Effector memory CD8-positive, alpha-beta T cell (primary cell): Measurements from ENCODE around the gene FAM83F.

Source experiments
- ATAC-seq: fragments of 150-1000 bp; cut with Tn5 transposase; replicated peaks from 2 replicates; pipeline ENCODE4 v1.10.0; 2021; ENCODE audit warnings: mild to moderate bottlenecking, moderate library complexity
- DNase-seq, 3 experiments: peaks; one replicate each; pipeline ENCODE4 v3.0.0; 2021
- H3K27ac Mint-ChIP-seq, 2 donors: one replicate each; pipeline ENCODE4 v1.8.0; 2022; ENCODE audit warnings: mild to moderate bottlenecking in 2 of 2, mixed read lengths in 2 of 2, moderate library complexity in 2 of 2
- H3K27me3 Mint-ChIP-seq, 2 donors: one replicate each; pipeline ENCODE4 v1.8.0; 2022; ENCODE audit warnings: mixed read lengths in 2 of 2
- H3K36me3 Mint-ChIP-seq: one replicate; pipeline ENCODE4 v1.8.0; 2022; ENCODE audit warnings: mild to moderate bottlenecking, moderate library complexity, mixed read lengths; ENCODE audit not compliant: insufficient read depth
- H3K4me1 Mint-ChIP-seq, 2 donors: one replicate each; pipeline ENCODE4 v1.8.0; 2022; ENCODE audit warnings: low read depth in 2 of 2, mixed read lengths in 2 of 2
- H3K4me3 Mint-ChIP-seq, 2 donors: one replicate each; pipeline ENCODE4 v1.8.0; 2022; ENCODE audit warnings: mild to moderate bottlenecking in 2 of 2, mixed read lengths in 2 of 2, moderate library complexity in 2 of 2
- H3K9me3 Mint-ChIP-seq, 2 donors: one replicate each; pipeline ENCODE4 v1.8.0; 2022; ENCODE audit warnings: mixed read lengths in 2 of 2

Gene FAM83F

GRCh38 chr22:40030758-40031095 lies 36.0 kb downstream of the FAM83F start:
- Mint-ChIP-seq H3K27me3 (peaks cover 0 to 24% of the 10 kb centered on the region in 2 donors), H3K27ac (no peak overlapping the region), H3K36me3 (no peaks in the 10 kb centered on the region), H3K4me1 (peaks cover 4% of the 10 kb centered on the region in 2 donors), H3K4me3 (no peak overlapping the region), H3K9me3 (no peaks in the 10 kb centered on the region)
- DNase-seq (no peak), ATAC-seq (no peak)

GRCh38 chr22:40031766-40032470 lies 37.2 kb downstream of the FAM83F start:
- H3K36me3 Mint-ChIP-seq, result no peaks in the 10 kb centered on the region
- H3K27ac Mint-ChIP-seq, result no peak overlapping the region

GRCh38 chr22:40033586-40034380 lies 39.0 kb downstream of the FAM83F start:
- peaks cover 2 to 4% of the 10 kb centered on the region in 2 donors for H3K4me1 Mint-ChIP-seq
- H3K9me3 Mint-ChIP-seq, result no peaks in the 10 kb centered on the region
- ATAC-seq, result no peak
- no peak overlapping the region for H3K4me3 Mint-ChIP-seq
- H3K27me3 Mint-ChIP-seq, result peaks cover 17 to 55% of the 10 kb centered on the region in 2 donors
- H3K27ac Mint-ChIP-seq, result no peak overlapping the region
- no peak for DNase-seq
- H3K36me3 Mint-ChIP-seq, result no peaks in the 10 kb centered on the region

More at GRCh38 chr22:40031766-40032470, 37.2 kb downstream of the FAM83F start:
- Mint-ChIP-seq H3K27me3 (peaks cover 0 to 36% of the 10 kb centered on the region in 2 donors), H3K9me3 (no peaks in the 10 kb centered on the region), H3K4me3 (no peak overlapping the region), H3K4me1 (peaks cover 4% of the 10 kb centered on the region in 2 donors)
- ATAC-seq (no peak), DNase-seq (no peak)

GRCh38 chr22:40035351-40035750 lies 40.6 kb downstream of the FAM83F start:
- Mint-ChIP-seq H3K9me3 (no peaks in the 10 kb centered on the region), H3K27me3 (peaks cover 28 to 71% of the 10 kb centered on the region in 2 donors), H3K36me3 (no peaks in the 10 kb centered on the region), H3K4me3 (no peak overlapping the region), H3K27ac (no peak overlapping the region), H3K4me1 (peaks cover 2 to 4% of the 10 kb centered on the region in 2 donors)
- no peak for DNase-seq
- no peak for ATAC-seq

- no peak for ATAC-seq
- Mint-ChIP-seq H3K4me1 (no peaks in the 10 kb centered on the region), H3K9me3 (no peaks in the 10 kb centered on the region), H3K27me3 (peaks cover 28 to 71% of the 10 kb centered on the region in 2 donors), H3K4me3 (no peak overlapping the region), H3K27ac (no peak overlapping the region), H3K36me3 (no peaks in the 10 kb centered on the region)
- no peak for DNase-seq
Measured at GRCh38 chr22:40036126-40036525, 41.4 kb downstream of the FAM83F start.

GRCh38 chr22:40036591-40037225 lies 42.0 kb downstream of the FAM83F start:
- Mint-ChIP-seq H3K27ac (no peak overlapping the region), H3K4me3 (no peak overlapping the region), H3K4me1 (no peaks in the 10 kb centered on the region), H3K36me3 (peaks cover 4% of the 10 kb centered on the region), H3K27me3 (peaks cover 28 to 71% of the 10 kb centered on the region in 2 donors), H3K9me3 (no peaks in the 10 kb centered on the region)
- peak; percentile 55 for ATAC-seq
- DNase-seq, result peak in 2 of 3 experiments; percentile 23 to 26

- peaks cover 28 to 71% of the 10 kb centered on the region in 2 donors for H3K27me3 Mint-ChIP-seq
- H3K27ac Mint-ChIP-seq, result peak overlapping the region in 1 of 2 donors; percentile 8
- peaks cover 4% of the 10 kb centered on the region for H3K36me3 Mint-ChIP-seq
- no peaks in the 10 kb centered on the region for H3K4me1 Mint-ChIP-seq
- no peak for ATAC-seq
- no peaks in the 10 kb centered on the region for H3K9me3 Mint-ChIP-seq
- no peak for DNase-seq
- no peak overlapping the region for H3K4me3 Mint-ChIP-seq
Measured at GRCh38 chr22:40037320-40037719, 42.6 kb downstream of the FAM83F start.

- no peaks in the 10 kb centered on the region for H3K9me3 Mint-ChIP-seq
- H3K4me1 Mint-ChIP-seq, result peaks cover 0 to 2% of the 10 kb centered on the region in 2 donors
- H3K36me3 Mint-ChIP-seq, result peaks cover 11% of the 10 kb centered on the region
- H3K27ac Mint-ChIP-seq, result no peak overlapping the region
- H3K27me3 Mint-ChIP-seq, result peaks cover 28 to 58% of the 10 kb centered on the region in 2 donors
- ATAC-seq, result no peak
- H3K4me3 Mint-ChIP-seq, result no peak overlapping the region
- no peak for DNase-seq
Measured at GRCh38 chr22:40039482-40040115, 44.8 kb downstream of the FAM83F start.

GRCh38 chr22:40040927-40041326 lies 46.2 kb downstream of the FAM83F start:
- ATAC-seq, result no peak
- DNase-seq, result no peak
- Mint-ChIP-seq H3K9me3 (no peaks in the 10 kb centered on the region), H3K36me3 (peaks cover 20% of the 10 kb centered on the region), H3K27ac (no peak overlapping the region), H3K27me3 (peaks cover 28 to 44% of the 10 kb centered on the region in 2 donors), H3K4me1 (peaks cover 2 to 4% of the 10 kb centered on the region in 2 donors), H3K4me3 (no peak overlapping the region)

- H3K27me3 Mint-ChIP-seq, result peaks cover 28 to 38% of the 10 kb centered on the region in 2 donors
- ATAC-seq (no peak), DNase-seq (no peak)
- H3K4me1 Mint-ChIP-seq, result peaks cover 5 to 8% of the 10 kb centered on the region in 2 donors
- H3K27ac Mint-ChIP-seq, result no peak overlapping the region
- H3K4me3 Mint-ChIP-seq, result no peak overlapping the region
- peaks cover 26% of the 10 kb centered on the region for H3K36me3 Mint-ChIP-seq
- no peaks in the 10 kb centered on the region for H3K9me3 Mint-ChIP-seq
Measured at GRCh38 chr22:40041366-40042137, 46.8 kb downstream of the FAM83F start.

- no peaks in the 10 kb centered on the region for H3K9me3 Mint-ChIP-seq
- peaks cover 6 to 14% of the 10 kb centered on the region in 2 donors for H3K4me1 Mint-ChIP-seq
- DNase-seq (no peak), ATAC-seq (no peak)
- H3K27me3 Mint-ChIP-seq, result peaks cover 27 to 30% of the 10 kb centered on the region in 2 donors
- H3K27ac Mint-ChIP-seq, result no peak overlapping the region
- peaks cover 30% of the 10 kb centered on the region for H3K36me3 Mint-ChIP-seq
- H3K4me3 Mint-ChIP-seq, result no peak overlapping the region
Measured at GRCh38 chr22:40042312-40042711, 47.6 kb downstream of the FAM83F start.

- H3K9me3 Mint-ChIP-seq, result no peaks in the 10 kb centered on the region
- peak overlapping the region; percentile 99 to 100 for H3K27ac Mint-ChIP-seq
- ATAC-seq (no peak), DNase-seq (no peak)
- peak overlapping the region in 1 of 2 donors; percentile 90 for H3K4me3 Mint-ChIP-seq
- peaks cover 11 to 20% of the 10 kb centered on the region in 2 donors for H3K4me1 Mint-ChIP-seq
- peaks cover 33% of the 10 kb centered on the region for H3K36me3 Mint-ChIP-seq
- H3K27me3 Mint-ChIP-seq, result peaks cover 19 to 23% of the 10 kb centered on the region in 2 donors
Measured at GRCh38 chr22:40043081-40043480, 48.3 kb downstream of the FAM83F start.

- no peak for DNase-seq
- H3K36me3 Mint-ChIP-seq, result peaks cover 40% of the 10 kb centered on the region
- peaks cover 15 to 26% of the 10 kb centered on the region in 2 donors for H3K4me1 Mint-ChIP-seq
- no peak for ATAC-seq
- H3K27me3 Mint-ChIP-seq, result peaks cover 12 to 16% of the 10 kb centered on the region in 2 donors
- H3K9me3 Mint-ChIP-seq, result no peaks in the 10 kb centered on the region
- peak overlapping the region; percentile 99 to 100 for H3K27ac Mint-ChIP-seq
- peak overlapping the region; percentile 90 to 94 for H3K4me3 Mint-ChIP-seq
Measured at GRCh38 chr22:40043793-40044101, 49.0 kb downstream of the FAM83F start.
